Ascending aorta (tissue), 2 donors: Measurements from ENCODE around the gene TNFRSF25. TPM values are rescaled to one million over a fixed set of nuclear protein-coding genes. Genes with fewer than 3 reads are reported as not detected.

Source experiments
- DNase-seq, 2 donors: peaks; one replicate each; pipeline ENCODE4 v3.0.0-alpha.2; 2019; ENCODE audit warnings: low spot score in 2 of 2
- H3K27ac ChIP-seq, 2 donors: fragments of 200-600 bp; sonication (generic); one replicate each; pipeline ENCODE4 v1.5.1; 2016 to 2017; ENCODE audit warnings: mild to moderate bottlenecking in 1 of 2
- H3K27me3 ChIP-seq: fragments of 200-600 bp; sonication (generic); one replicate; pipeline ENCODE4 v1.5.1; 2017
- H3K36me3 ChIP-seq, 2 donors: fragments of 200-600 bp; sonication (generic); one replicate each; pipeline ENCODE4 v1.5.1; 2016
- H3K4me1 ChIP-seq, 2 donors: fragments of 200-600 bp; sonication (generic); one replicate each; pipeline ENCODE4 v1.5.1; 2016 to 2017; ENCODE audit warnings: mild to moderate bottlenecking in 1 of 2
- H3K4me3 ChIP-seq, 2 donors: fragments of 200-600 bp; sonication (generic); one replicate each; pipeline ENCODE4 v1.5.1; 2016 to 2017; ENCODE audit warnings: mild to moderate bottlenecking in 1 of 2
- H3K9me3 ChIP-seq, 2 donors: fragments of 200-600 bp; sonication (generic); one replicate each; pipeline ENCODE4 v1.5.1; 2016
- CTCF ChIP-seq, 3 experiments: fragments of 200-600 bp in 2 of 3; fragments of 450-650 bp in 1 of 3; sonication (generic) in 2 of 3; IDR thresholded peaks; one replicate each; pipeline ENCODE4 v1.5.1; 2016 to 2019; ENCODE audit warnings: antibody characterized with exemption in 3 of 3, mild to moderate bottlenecking in 1 of 3, moderate library complexity in 1 of 3
- intact Hi-C: fragments of 100-400 bp; cut with DNase I; formaldehyde crosslinking; loops from one replicate; pipeline ENCODE4 v1.15.1; 2023
- total RNA-seq: library from RNA; depleted of rRNA; stranded (reverse); fragments of >200 nt; gene quantifications from one replicate; pipeline ENCODE4 v1.1.0, GENCODE V29; 2016

The TNFRSF25 gene
- 18.0 TPM for total RNA-seq

GRCh38 chr1:6466023-6466422 lies at the start of gene TNFRSF25:
Gene TNFRSF25, minus strand, starts transcription at chr1:6466173. Its CDS starts 66 bp downstream, at chr1:6466107.
- H3K27ac ChIP-seq: no peak within 1 kb of the TSS
- no peaks in the 10 kb centered on the region for H3K4me1 ChIP-seq
- no peaks in the 10 kb centered on the region for H3K9me3 ChIP-seq
- H3K4me3 ChIP-seq: peak within 1 kb of the TSS in 1 of 2 donors; percentile 32
- H3K27me3 ChIP-seq: no peaks in the 10 kb centered on the region
- no peak for DNase-seq
- TF ChIP-seq CTCF (IDR thresholded peaks at IDR 0.05): no peak
- H3K36me3 ChIP-seq: peaks cover 16 to 55% of the 10 kb centered on the region in 2 donors
- intact Hi-C loops: no loop called here

- H3K4me3 ChIP-seq: no peak overlapping the region
- no peak for TF ChIP-seq CTCF (IDR thresholded peaks at IDR 0.05)
- no peak overlapping the region for H3K27ac ChIP-seq
- H3K36me3 ChIP-seq: no peaks in the 10 kb centered on the region
- peaks cover 5 to 10% of the 10 kb centered on the region in 2 donors for H3K4me1 ChIP-seq
- no peaks in the 10 kb centered on the region for H3K9me3 ChIP-seq
- no peaks in the 10 kb centered on the region for H3K27me3 ChIP-seq
- intact Hi-C loops: no loop called here
- no peak for DNase-seq
Observed at GRCh38 chr1:6515771-6516170, 49.8 kb upstream of the TNFRSF25 start.

- Histone ChIP-seq H3K4me1 (no peaks in the 10 kb centered on the region), H3K27ac (peak overlapping the region in 1 of 2 donors; percentile 41), H3K9me3 (no peaks in the 10 kb centered on the region), H3K36me3 (no peaks in the 10 kb centered on the region), H3K4me3 (no peak overlapping the region), H3K27me3 (no peaks in the 10 kb centered on the region)
- intact Hi-C loops: no loop called here
- no peak for TF ChIP-seq CTCF (IDR thresholded peaks at IDR 0.05)
- no peak for DNase-seq
Observed at GRCh38 chr1:6513320-6513801, 47.4 kb upstream of the TNFRSF25 start.

- no peak for DNase-seq
- Histone ChIP-seq H3K4me3 (no peak overlapping the region), H3K27me3 (no peaks in the 10 kb centered on the region), H3K36me3 (no peaks in the 10 kb centered on the region), H3K9me3 (no peaks in the 10 kb centered on the region), H3K27ac (peak overlapping the region in 1 of 2 donors; percentile 41), H3K4me1 (no peaks in the 10 kb centered on the region)
- intact Hi-C loops: no loop called here
- TF ChIP-seq CTCF (IDR thresholded peaks at IDR 0.05): no peak
Observed at GRCh38 chr1:6512908-6513280, 46.9 kb upstream of the TNFRSF25 start.

GRCh38 chr1:6512245-6512907 lies 46.4 kb upstream of the TNFRSF25 start:
- intact Hi-C loops: no loop called here
- peaks cover 3 to 4% of the 10 kb centered on the region in 2 donors for H3K4me1 ChIP-seq
- H3K4me3 ChIP-seq: no peak overlapping the region
- no peak for DNase-seq
- no peak overlapping the region for H3K27ac ChIP-seq
- TF ChIP-seq CTCF (IDR thresholded peaks at IDR 0.05): no peak
- no peaks in the 10 kb centered on the region for H3K36me3 ChIP-seq
- H3K27me3 ChIP-seq: no peaks in the 10 kb centered on the region
- H3K9me3 ChIP-seq: no peaks in the 10 kb centered on the region
